Heart right ventricle (tissue), 16 donors: ENCODE results near the gene PTPRS. TPM values are rescaled to one million over a fixed set of nuclear protein-coding genes. Genes with fewer than 3 reads are reported as not detected.

Source experiments
- ATAC-seq, 8 donors: fragments of 200-7000 bp; cut with Tn5 transposase; one replicate each; pipeline ENCODE4 v1.9.1; 2020; ENCODE audit warnings: mild to moderate bottlenecking in 8 of 8, moderate library complexity in 8 of 8, moderate number of reproducible peaks in 1 of 8
- DNase-seq, 2 donors: peaks; one replicate each; pipeline ENCODE4 v3.0.0-alpha.2; 2020
- H3K27ac ChIP-seq, 10 donors: fragments of 200-600 bp; sonication (generic) in 2 of 10; one replicate each; pipeline versions ENCODE4 v1.5.0 to v1.8.0; 2020 to 2022; ENCODE audit warnings: mild to moderate bottlenecking in 3 of 10
- H3K27me3 ChIP-seq, 7 donors: fragments of 200-600 bp; one replicate each; pipeline ENCODE4 v1.8.0; 2021 to 2022; ENCODE audit warnings: mild to moderate bottlenecking in 2 of 7
- H3K36me3 ChIP-seq, 9 donors: fragments of 200-600 bp; sonication (generic) in 1 of 9; one replicate each; pipeline versions ENCODE4 v1.5.0 to v1.8.0; 2020 to 2022; ENCODE audit warnings: mild to moderate bottlenecking in 2 of 9
- H3K4me1 ChIP-seq, 9 donors: fragments of 200-600 bp; sonication (generic) in 1 of 9; one replicate each; pipeline versions ENCODE4 v1.5.0 to v1.8.0; 2020 to 2022; ENCODE audit warnings: mild to moderate bottlenecking in 4 of 9
- H3K4me3 ChIP-seq, 10 donors: fragments of 200-600 bp; sonication (generic) in 2 of 10; one replicate each; pipeline versions ENCODE4 v1.5.0 to v1.8.0; 2020 to 2022; ENCODE audit warnings: mild to moderate bottlenecking in 7 of 10, moderate library complexity in 2 of 10
- H3K9me3 ChIP-seq, 11 donors: fragments of 200-600 bp in 10 of 11; sonication (generic) in 2 of 11; one replicate each; pipeline versions ENCODE4 v1.5.0 to v1.8.0; 2013 to 2022; ENCODE audit warnings: mild to moderate bottlenecking in 2 of 11, control low read depth in 1 of 11, moderate library complexity in 1 of 11
- CTCF ChIP-seq, 9 donors: fragments of 200-600 bp; sonication (generic) in 2 of 9; IDR thresholded peaks; one replicate each; pipeline versions ENCODE4 v1.5.0 to v1.8.0; 2021 to 2022; ENCODE audit warnings: antibody characterized with exemption in 9 of 9, mild to moderate bottlenecking in 5 of 9, moderate library complexity in 1 of 9
- WGBS, 2 donors: extraction: QIAGEN DNeasy Blood & Tissue Kit; methylation state at CpG; one replicate each; pipeline ENCODE4 v1.1.7; 2013; ENCODE audit warnings: inconsistent platforms in 1 of 2; 5-methylcytosine and 5-hydroxymethylcytosine counted together
- intact Hi-C, 10 donors: fragments of 100-400 bp; cut with DNase I; formaldehyde crosslinking; loops; one replicate each; pipeline versions ENCODE4 v1.11.1 to v1.14.2; 2022
- polyA plus RNA-seq, 2 donors: library from polyadenylated mRNA; stranded (reverse); fragments of 200-250 nt; gene quantifications; one replicate each; pipeline ENCODE4 v1.2.3, GENCODE V29; 2013
- total RNA-seq, 10 donors: library from RNA; stranded (reverse); fragmentation: NEBNext Ultra II Directional in 3 of 10; extraction: Animal tissue kit (Norgen Biotek cat#: 25700) in 3 of 10; gene quantifications; one replicate each; pipeline versions ENCODE4 v1.2.1 to v1.2.4, GENCODE V29; 2021 to 2023
- donor health status: Arrhythmogenic right ventricular cardiomyopathy.
- donor health status: ischemic (EF 13 %, LVEDD 7.1; RV severe dilation, severe dysfunction).
- donor health status: healthy with polysubstance abuse.
- donor health status: DM: no; HTN: yes; CAD: no.
- donor health status: DM: no; HTN: no; CAD: no.
- donor health status: ischemic (EF 25% LVEDD 6.9; RV normal size, moderate dysfunction).
- donor health status: ischemic (EF 25% LVEDD 5.7; RV mildly dilated, moderate dysfunction).
- donor health status: healthy.
- donor health status: DM: yes; HTN: yes; CAD: no.
- donor health status: Ischemic cardiomyopathy.
- donor health status: ischemic (EF 35%, LVEDD 5.7; RV mildly dilated, moderate dysfunction).
- donor health status: nonischemic (EF 11% LVEDD 7.7; RV severe dilation, severe dysfunction).
- donor health status: DM: yes; HTN: yes; CAD: no.
- donor health status: PGD.
- donor health status: ischemic (EF 29% LVEDD 5.4; RV normal size, mild dysfunction).
- donor health status: nonischemic (EF 23%, LVEDD 6.1; RV moderate dilation, normal function).

PTPRS gene
- total and polyA plus RNA-seq, 12 donors, result 4.9 to 74.7 (median 29.4) TPM

DNA sequence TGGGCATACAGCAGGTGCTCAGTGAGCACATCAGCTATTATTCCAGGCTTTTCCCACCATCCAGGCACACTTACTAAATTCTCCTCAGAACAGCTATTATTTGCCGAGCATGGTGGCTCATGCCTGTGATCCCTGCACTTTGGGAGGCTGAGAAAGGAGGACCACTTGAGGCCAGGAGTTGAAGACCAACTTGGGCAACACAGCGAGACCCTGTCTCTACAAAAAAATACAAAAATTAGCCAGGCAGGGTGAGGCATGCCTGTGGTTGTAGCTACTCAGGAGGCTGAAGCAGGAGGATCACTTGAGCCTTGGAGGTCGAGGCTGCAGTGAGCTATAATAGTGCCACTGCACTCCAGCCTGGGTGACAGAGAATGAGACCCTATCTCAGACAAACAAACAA, 35.4 kb downstream of the PTPRS start:
- ATAC-seq (no peak), DNase-seq (no peak)
- no peak overlapping the region for H3K27ac ChIP-seq
- H3K36me3 ChIP-seq, result no peaks in the 10 kb centered on the region
- no peaks in the 10 kb centered on the region for H3K4me1 ChIP-seq
- H3K27me3 ChIP-seq, result peaks cover 0 to 19% (median 0%) of the 10 kb centered on the region in 7 donors
- TF ChIP-seq CTCF (IDR thresholded peaks at IDR 0.05), result no peak
- H3K4me3 ChIP-seq, result no peak overlapping the region
- 81 to 88% methylated on average over 3 of the region's 3 CpGs for WGBS, 2 donors
- intact Hi-C loops, result no loop called here
- no peaks in the 10 kb centered on the region for H3K9me3 ChIP-seq

DNA sequence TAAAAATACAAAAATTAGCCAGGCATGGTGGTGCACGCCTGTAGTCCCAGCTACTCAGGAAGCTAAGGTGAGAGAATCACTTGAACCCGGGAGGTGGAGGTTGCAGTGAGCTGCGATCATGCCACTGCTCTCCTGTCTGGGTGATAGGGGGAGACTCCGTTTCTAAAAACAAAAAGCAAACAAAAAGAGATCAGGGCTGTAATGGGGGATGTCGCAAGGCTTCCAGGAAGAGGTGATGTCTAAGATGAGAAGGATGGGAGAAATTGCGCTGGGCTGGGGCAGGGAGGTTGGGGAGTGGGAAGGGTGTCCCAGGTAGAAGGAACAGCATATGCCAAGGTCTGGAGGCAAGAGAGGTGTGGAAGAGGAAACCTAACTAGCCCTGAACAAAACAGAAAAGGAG, 36.1 kb downstream of the PTPRS start:
- intact Hi-C loops, result no loop called here
- WGBS, 2 donors, result 85 to 91% methylated on average over 6 of the region's 6 CpGs

DNA sequence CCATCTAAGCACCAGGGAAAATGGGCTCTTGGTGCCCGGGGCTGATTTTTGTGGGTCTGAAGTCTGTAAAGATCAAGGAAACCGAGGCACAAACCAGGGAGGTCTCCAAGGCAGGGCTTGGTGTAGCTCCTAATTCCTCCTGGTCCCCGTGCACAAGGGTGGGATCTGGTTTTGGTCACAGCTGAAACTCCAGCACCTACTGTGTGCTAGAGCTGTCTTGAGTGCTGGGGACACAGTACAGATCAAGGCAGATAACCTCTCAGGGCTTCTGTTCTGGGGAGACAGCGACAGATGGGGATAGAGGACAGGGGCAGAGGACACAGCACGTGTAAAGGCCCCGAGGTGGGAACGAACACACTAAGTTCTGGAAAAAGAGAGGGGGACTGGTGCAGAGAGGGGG, 37.4 kb downstream of the PTPRS start:
- intact Hi-C loops, result no loop called here
- H3K9me3 ChIP-seq, result no peaks in the 10 kb centered on the region
- DNase-seq (no peak), ATAC-seq (no peak)
- no peak overlapping the region for H3K4me3 ChIP-seq
- no peaks in the 10 kb centered on the region for H3K36me3 ChIP-seq
- H3K27ac ChIP-seq, result no peak overlapping the region
- 85 to 91% methylated on average over 7 of the region's 7 CpGs for whole genome bisulfite sequencing, 2 donors
- no peak for TF ChIP-seq CTCF (IDR thresholded peaks at IDR 0.05)
- no peaks in the 10 kb centered on the region for H3K4me1 ChIP-seq
- peaks cover 0 to 13% (median 0%) of the 10 kb centered on the region in 7 donors for H3K27me3 ChIP-seq

More for the DNA sequence above, 36.1 kb downstream of the PTPRS start:
- Histone ChIP-seq H3K9me3 (no peaks in the 10 kb centered on the region), H3K36me3 (no peaks in the 10 kb centered on the region), H3K27ac (no peak overlapping the region), H3K4me3 (no peak overlapping the region), H3K4me1 (no peaks in the 10 kb centered on the region), H3K27me3 (peaks cover 0 to 17% (median 0%) of the 10 kb centered on the region in 7 donors)
- DNase-seq (no peak), ATAC-seq (no peak)
- TF ChIP-seq CTCF (IDR thresholded peaks at IDR 0.05), result no peak

DNA sequence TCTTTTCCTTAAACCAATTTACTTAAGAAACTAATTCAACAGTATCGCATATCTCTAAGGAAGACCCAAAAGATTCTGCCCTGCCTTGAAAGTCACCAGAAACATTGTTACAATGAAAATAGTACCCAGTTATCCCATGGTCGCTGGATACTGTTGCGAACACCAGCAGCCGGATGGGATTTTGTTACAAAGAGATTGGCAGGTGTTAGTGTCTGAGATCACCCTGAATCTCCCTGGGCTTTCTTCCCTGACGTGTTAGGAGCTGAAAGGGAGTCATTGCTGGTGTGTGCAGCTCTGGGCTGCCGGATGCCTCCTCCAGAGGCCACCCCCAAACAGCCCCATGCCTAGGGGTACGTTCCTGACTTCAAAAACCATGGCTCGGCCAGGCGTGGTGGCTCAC, 38.2 kb downstream of the PTPRS start:
- intact Hi-C loops, result no loop called here
- H3K4me1 ChIP-seq, result no peaks in the 10 kb centered on the region
- peaks cover 0 to 16% (median 0%) of the 10 kb centered on the region in 7 donors for H3K27me3 ChIP-seq
- H3K27ac ChIP-seq, result no peak overlapping the region
- H3K4me3 ChIP-seq, result no peak overlapping the region
- no peak for TF ChIP-seq CTCF (IDR thresholded peaks at IDR 0.05)
- 78 to 82% methylated on average over 9 of the region's 9 CpGs for WGBS, 2 donors
- H3K9me3 ChIP-seq, result peaks cover 0 to 3% (median 0%) of the 10 kb centered on the region in 11 donors
- no peaks in the 10 kb centered on the region for H3K36me3 ChIP-seq
- ATAC-seq, result no peak
- no peak for DNase-seq
